Stimulated activated CD8-positive, alpha-beta memory T cell treated with anti-CD3 and anti-CD28 coated beads, Interleukin-2, amount 100 ng/mL, for 1 hour (primary cell): ENCODE data around the gene DNAAF5.

Experiments
- DNase-seq, 2 donors: peaks; one replicate each; pipeline ENCODE4 v3.0.0-alpha.2; 2020; ENCODE audit warnings: low read depth in 2 of 2

Gene DNAAF5

GRCh38 chr7:707296-708000 lies 19.1 kb upstream of the DNAAF5 start:
- DNase-seq = no peak

- no peak for DNase-seq
These were observed 16.3 kb upstream of the DNAAF5 start for GRCh38 chr7:710161-710560.

- no peak for DNase-seq
These were observed 15.2 kb upstream of the DNAAF5 start for GRCh38 chr7:711093-711921.

DNA sequence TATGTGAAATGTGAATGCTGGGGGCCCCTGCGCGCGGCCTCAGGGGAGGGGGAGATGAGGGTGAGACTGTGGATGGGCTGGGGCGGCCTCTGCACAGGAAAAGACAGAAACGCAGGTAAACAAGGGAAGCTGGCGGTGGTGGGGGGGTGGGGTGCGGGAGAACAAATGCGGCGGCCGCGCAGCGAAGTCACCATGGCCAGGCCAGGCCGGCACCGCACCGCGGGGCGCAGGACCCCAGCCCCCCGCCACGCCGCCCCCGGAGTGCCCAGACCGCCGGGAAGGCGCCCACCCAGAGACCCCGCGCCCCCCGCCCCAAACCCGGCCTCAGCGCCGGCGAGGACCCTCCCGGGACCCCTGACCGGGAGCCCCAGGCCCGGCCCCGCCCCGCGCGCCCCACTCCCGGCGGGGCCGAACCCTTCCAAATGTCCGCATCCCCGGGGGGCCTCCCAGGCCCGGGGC lies 14.5 kb upstream of the DNAAF5 start:
- no peak for DNase-seq

DNA sequence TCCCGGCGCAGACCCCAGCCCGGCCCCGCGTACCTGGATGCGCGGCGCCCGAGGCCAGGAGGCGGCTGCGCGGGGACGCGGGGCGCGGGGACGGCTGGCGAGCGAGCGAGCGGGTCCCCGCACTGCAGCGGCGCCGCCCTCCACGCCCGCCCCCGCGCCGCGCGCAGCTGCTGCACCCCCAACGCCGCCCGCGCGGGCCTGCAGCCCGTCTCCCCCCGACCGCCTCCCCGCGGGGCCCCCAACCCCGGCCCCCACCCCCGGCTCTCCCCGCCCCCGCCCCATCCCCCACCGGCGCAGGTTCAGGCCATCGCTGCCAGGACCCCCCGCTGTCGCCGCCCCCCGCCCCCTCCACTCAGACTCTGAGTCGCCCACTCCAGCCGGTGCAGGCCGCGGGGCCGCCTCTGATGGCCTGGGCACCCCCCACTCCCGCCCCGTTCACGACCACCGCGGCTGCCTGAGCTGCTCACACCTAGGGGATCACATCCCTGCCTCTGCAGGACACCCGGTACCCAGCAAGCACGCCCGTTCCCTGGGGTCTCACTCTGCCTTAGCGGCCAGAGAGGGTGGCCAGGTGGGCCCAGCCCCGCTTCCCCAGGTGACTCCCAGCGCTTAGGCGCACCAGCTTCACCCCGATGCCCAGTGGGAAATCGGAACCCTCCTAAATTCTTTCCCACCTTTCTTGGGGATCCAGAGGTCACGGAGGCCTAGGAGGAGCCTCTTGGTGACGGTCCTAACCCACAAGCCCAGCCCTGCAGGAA lies 13.9 kb upstream of the DNAAF5 start:
- DNase-seq = no peak

DNA sequence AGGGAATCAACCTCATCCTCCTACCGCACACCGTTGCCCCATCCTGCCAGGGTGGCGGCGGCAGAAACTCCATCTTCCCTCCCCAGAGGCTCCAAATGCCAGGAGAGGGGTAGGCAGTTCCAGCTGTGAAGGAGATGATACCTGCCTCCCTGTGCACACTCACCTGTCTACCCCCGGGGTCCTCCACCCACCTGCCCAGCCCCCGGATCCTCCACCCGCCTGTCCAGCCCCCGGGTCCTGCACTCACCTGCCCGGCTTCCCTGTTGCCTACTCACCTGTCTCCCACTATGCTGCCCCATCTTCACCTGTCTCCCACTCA lies 13.4 kb upstream of the DNAAF5 start:
- no peak for DNase-seq

GRCh38 chr7:713488-714230 lies 12.8 kb upstream of the DNAAF5 start:
- no peak for DNase-seq

DNA sequence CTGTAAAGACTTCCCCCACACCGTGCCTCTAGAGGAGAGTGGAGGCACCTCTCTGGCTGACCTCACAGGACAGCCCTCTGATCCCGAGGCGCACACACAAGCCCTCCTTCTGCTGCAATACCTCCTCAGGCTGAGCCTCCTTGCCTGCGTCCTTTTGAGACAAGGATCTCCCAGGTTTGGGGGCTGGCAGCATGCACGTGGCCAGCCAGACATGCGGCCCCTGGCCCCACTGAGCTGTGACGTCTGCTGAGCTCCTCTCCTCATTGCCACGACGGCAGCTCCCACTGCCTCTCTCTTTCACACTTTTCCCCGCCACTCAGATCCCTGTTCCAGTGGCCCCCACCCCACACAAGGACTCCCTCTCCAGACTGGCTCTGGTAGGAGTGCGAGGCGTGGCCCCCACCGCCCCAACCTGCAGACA lies 12.2 kb upstream of the DNAAF5 start:
- DNase-seq = no peak

DNA sequence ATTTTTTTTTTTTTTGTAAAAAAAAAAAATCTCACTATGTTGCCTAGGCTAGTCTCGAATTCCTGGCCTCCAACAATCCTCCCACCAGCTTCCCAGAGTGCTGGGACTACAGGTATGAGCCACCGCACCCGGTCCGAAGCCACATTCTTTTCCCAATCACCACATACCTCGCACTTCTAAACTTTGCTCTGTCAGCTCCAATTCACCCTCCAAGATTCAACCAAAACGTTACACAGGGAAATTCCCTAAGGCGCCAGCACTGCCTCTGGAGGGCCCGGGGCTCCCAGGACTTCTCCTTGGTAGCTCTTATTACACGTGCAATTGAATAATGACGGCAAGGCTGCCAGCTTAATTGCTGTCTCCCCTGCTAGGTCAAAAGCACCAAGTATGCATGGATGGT lies 10.3 kb upstream of the DNAAF5 start:
- no peak for DNase-seq

- DNase-seq = no peak
These were observed 9.9 kb upstream of the DNAAF5 start for GRCh38 chr7:716636-717035.

- DNase-seq = no peak
These were observed 4.8 kb upstream of the DNAAF5 start for GRCh38 chr7:721619-722248.

- DNase-seq = no peak
These were observed 3.0 kb upstream of the DNAAF5 start for GRCh38 chr7:723541-723940.

GRCh38 chr7:724298-724697 lies 2.2 kb upstream of the DNAAF5 start:
- no peak for DNase-seq

DNA sequence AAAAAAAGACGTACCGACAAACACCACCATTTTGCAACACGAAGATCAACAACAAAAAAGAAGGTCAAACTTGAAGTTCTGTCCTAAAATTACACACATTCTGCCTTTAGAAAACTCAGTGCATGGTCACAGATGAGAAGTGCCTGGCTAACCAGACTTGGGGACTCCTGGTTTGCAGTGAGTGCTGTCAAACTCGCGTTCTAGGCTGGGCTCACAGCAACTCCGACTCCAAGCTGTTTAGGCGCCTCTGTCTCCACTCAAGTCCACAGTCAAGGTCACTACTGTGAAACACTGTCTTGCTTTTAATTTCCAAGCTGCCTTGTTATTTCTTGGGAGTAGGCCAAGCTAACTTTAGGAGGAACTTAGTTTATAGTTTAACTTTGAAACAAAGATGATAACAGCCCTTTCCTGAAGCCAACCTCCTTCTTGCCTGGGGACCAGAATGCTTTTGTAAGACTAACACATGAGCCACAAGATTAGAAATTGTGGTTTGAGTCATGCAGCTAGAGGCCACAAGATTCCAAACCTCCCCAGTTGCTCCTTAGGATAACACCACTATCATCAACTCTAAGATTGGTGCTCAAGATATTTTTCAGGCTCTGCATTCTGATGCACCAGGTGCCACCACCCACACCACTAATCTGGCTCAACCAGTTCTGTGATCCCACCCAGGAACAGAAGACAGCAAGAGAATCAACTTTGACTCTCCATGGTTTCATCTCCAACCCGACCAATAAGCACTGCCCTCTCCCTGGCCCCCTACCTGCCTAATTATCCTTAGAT lies 1.1 kb upstream of the DNAAF5 start:
- no peak for DNase-seq

GRCh38 chr7:726854-727103 lies 280 bp downstream of the DNAAF5 start:
- no peak for DNase-seq

GRCh38 chr7:727104-727805 lies 756 bp downstream of the DNAAF5 start, which contains the start of gene PRKAR1B:
TSS of gene PRKAR1B (minus strand) at chr7:727281. CDS start at chr7:711505, 15,776 bp downstream.
- no peak for DNase-seq

GRCh38 chr7:727806-728460 lies 1.4 kb downstream of the DNAAF5 start:
- no peak for DNase-seq

DNA sequence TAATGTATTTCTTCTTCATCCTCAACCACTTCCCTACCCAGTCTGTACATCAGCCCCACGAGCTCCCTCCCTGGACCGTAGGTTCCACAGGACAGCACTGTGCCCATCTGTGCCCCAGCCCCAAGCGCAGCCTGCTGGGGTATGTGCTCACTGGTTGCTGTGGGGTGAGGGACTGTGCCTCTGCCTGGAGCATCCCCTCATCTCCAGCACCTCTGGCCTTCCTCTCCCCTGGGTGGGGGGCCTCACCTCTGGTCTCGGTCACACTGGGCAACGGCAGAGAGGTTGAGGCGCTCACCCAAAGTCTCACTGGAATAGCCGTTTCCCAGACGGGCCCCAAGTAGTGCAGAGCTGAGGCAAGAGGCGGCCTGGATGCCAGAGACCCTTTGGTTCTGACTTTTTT lies 2.1 kb downstream of the DNAAF5 start:
- no peak for DNase-seq

- DNase-seq = no peak
These were observed 2.9 kb downstream of the DNAAF5 start for GRCh38 chr7:729140-730000.
